GM11168 (cell line): ENCODE data around the gene CHST9.
"Not testable (repeated sequence)": the region's sequence is repeated elsewhere in the genome, so short reads cannot be mapped to it uniquely, and the experiment has no call there.

Experiments used
- in situ Hi-C: fragments of 300-500 bp; cut with MboI; formaldehyde crosslinking; loops from one replicate; pipeline ENCODE4 v1.12.0; 2022; ENCODE audit warnings: low sequenced_read_pairs; ENCODE audit not compliant: unreplicated experiment

Gene CHST9, protein sequence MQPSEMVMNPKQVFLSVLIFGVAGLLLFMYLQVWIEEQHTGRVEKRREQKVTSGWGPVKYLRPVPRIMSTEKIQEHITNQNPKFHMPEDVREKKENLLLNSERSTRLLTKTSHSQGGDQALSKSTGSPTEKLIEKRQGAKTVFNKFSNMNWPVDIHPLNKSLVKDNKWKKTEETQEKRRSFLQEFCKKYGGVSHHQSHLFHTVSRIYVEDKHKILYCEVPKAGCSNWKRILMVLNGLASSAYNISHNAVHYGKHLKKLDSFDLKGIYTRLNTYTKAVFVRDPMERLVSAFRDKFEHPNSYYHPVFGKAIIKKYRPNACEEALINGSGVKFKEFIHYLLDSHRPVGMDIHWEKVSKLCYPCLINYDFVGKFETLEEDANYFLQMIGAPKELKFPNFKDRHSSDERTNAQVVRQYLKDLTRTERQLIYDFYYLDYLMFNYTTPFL

DNA sequence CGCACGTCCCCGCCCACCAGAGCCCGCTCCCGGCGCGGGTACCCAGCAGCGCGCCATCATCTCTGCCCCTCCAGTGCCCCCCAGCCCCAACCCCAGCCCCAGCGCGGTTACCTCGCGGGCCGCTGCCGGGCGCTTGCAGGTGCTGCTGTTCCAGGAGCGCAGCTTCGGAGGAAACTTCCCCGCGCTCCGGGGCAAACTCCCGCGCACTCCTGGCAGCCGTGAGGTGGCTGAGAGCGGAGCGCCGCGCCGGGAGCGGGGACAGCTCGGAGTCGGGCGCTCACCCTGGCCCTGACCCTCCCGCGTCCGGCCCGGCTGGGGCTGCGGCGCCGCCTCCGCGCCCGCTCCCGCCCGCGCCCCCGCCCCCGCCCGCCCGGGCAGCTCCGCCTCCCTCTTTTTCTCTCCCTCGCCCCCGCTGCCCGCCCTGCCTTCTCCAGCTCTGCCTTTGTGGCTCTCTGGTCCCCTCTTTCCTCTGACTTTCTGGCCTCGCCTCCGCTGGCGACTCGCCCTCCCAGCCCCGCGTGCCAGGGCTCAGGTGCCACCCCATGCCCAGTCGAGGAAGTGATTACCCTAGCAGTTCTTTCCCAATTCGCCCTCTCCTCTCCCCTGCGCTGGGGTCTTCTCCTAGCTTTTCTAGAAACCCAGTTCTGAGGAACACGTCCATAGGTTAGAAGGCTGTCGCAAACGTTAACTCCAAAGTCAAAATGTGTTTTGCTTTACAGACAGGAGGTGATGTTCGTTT is at the start of gene CHST9:
TSS of gene CHST9 (minus strand) at position 284 of the 739 bp plus-strand sequence. CDS start 42,499 bp downstream, outside the sequence.
- in situ Hi-C loops = no loop called here

DNA sequence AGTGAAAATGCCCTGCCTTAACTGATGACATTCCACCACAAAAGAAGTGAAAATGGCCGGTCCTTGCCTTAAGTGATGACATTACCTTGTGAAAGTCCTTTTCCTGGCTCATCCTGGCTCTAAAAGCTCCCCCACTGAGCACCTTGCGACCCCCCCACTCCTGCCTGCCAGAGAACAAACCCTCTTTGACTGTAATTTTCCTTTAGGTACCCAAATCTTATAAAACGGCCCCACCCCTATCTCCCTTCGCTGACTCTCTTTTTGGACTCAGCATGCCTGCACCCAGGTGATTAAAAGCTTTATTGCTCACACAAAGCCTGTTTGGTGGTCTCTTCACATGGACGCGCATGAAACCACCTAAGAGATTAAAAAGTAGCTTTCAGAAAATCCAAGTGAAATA is 47.2 kb upstream of the CHST9 start:
- in situ Hi-C loops = not testable (repeated sequence)

DNA sequence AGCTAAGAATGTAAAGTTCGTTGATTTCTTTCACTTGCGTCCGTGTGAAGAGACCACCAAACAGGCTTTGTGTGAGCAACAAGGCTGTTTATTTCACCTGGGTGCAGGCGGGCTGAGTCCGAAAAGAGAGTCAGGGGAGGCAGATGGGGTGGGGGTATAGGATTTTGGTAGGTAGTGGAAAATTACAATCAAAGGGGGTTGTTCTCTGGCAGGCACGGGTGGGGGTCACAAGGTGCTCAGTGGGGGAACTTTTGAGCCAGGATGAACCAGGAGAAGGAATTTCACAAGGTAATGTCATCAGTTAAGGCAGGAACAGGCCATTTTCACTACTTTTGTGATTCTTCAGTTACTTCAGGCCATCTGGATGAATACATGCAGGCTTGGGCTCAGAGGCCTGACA is 46.6 kb upstream of the CHST9 start:
- in situ Hi-C loops = not testable (repeated sequence)

DNA sequence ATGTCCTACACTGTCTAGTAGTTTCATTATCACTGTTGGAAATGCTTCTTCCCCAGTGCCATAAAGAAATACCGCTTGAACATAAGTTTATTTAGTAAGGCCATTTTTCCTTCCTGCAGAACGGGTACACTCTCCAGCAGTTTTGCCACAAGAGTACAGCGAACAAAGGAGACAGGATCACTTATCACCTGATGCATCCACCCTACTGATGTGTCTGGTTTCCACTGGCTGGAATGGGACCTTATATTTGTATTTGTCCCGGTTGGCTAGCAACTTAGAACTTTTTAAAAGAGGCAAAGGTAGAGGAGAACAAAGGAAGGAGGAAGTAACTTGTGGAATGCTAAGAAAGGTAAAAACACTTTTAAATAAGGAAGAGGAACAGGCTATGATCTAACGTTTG is 46.1 kb upstream of the CHST9 start:
- in situ Hi-C loops = not testable (repeated sequence)

DNA sequence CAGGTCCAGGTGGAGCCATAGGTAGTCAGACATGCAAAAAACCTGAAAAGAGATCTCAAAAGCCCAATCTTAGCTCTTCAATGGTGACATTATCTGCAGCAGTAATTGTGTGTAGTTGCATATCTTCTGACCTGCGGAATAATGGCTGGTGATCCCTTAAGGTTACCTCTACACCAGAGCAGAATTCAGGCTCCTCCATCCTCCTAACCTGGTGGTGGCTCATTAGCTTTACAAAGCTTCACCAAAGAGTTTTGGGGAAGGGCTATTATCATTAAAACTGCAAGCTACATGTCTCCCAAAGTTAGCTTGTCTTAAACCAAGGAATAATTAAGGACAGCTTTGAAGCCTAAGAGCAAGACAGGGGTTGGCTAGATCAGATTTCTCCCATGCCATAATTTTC is 42.6 kb upstream of the CHST9 start:
- in situ Hi-C loops = no loop called here

DNA sequence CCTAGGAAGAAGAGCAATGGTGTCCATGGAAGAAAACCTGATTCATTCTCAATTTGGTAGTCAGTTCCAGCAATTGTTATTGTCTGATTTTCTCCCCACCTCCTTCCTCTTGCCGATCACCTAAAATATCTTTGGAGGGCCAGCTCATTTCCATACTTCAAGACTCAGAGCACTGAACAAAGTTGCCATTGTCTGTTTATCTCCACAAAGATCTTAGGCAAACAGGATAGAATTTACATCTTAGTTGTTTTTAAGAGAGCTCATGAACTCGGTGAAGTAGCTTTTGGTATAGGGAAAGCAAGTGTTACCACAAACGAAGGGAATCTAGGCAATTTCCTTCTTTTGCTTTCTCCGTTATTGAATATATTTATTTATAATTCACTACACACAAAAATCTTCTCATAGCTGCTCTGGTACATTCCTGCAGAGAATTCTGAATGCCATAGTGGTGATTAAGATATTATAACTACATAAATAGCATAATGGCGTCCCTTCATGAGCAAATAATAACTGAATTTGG is 41.5 kb upstream of the CHST9 start:
- in situ Hi-C loops = no loop called here

DNA sequence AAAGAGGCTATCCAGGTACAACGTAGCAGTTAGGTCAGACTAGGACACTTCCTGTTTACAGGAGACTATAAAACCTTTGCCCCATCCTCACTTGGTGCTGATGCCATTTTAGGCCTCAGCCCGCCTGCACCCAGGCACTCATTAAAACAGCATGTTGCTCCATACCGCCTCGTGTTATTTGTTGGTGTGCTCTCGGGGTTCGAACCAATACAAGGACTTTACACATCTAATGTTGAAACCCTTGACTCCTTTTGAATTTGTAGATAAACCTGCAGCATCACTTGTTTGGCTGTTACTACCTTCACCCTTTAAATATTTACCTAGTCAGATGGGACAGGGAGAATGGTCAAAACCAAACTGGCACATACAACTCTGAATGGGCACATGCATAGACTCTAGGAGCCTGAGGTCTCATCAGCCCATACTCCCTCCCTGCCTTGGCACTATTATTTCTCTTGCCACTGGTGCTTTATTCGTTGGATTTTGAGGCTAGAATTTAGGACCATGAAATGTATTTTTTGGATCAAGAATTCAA is 40.9 kb upstream of the CHST9 start:
- in situ Hi-C loops = no loop called here

DNA sequence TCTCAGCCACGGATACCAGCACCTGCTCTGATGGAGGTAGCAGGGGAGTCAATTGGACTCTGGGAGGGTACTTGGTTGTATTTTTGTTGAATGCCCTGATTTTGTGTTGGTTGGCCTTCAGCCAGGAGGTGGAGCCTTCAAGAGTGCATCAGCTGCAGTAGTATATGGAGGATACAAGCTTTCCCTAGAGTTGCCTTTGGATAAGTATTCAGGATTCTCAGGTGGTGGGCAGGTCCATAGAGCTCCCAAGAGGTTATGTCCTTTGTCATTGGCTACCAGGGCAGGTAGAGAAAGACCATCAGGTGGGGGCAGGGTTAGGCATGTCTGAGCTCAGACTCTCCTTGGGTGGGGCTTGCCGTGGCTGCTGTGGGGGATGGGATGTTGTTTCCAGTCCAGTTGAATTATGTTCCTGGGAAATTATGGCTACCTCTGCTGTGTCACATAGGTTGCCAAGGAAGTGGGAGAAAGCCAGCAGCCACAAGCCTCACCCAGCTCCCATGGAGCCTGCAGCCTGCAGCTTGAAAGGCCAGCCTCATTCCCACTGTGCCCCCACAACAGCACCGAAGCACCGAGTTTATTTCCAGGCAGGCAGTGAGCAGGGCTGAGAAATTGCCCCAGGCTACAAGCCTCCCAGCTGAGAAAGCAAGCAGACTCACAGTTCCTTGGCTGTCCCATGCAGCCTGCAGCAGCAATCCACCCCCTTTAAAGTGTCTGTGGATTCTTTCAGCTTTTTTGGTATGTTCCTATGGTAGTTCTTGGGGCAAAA is 38.6 kb upstream of the CHST9 start:
- in situ Hi-C loops = no loop called here

DNA sequence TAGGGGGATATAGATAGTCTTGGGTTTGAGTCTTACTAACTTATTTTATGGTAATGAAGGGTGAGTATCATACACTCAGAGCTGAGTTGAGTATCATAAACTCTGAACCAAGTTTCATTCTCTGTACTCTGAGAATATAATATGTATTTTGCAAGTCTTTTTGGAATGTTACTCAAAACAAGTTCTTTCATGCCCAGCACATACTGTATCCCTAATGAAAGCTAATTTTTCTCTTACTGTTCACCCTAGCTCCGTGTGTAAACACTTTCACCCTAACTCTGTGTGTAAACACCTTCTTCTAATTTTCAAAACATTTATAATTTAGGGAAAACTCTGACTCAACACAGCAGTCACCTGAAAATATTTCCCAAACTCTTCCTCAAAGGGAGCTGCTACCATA is 29.7 kb upstream of the CHST9 start:
- in situ Hi-C loops = no loop called here

DNA sequence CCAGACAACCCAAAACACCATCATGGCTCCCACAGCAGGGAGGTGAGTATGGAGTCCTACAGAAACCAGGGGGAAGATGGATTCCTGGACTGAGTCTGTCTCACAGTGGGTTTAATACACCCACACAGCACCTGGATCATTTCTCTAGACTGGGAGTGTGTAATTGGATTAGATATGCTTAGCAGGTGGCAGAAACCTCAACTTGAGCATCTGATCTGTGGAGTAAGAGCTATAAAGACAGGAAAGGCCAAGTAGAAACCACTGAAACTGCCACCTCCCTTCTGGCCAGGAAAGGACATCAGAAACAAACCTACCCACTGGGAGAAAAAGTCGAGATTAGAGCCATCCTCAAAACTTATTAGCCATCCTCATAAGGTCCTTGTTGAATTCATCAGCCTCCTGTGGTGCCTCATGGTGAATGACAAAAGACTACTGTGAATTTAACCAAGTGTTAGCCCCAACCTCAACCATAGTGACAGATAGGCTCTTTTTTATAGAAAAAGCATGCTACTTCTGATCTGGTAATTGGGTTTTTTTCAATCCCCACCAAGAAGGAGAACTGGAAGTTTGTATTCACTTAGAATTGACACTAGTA is 28.1 kb upstream of the CHST9 start:
- in situ Hi-C loops = no loop called here

DNA sequence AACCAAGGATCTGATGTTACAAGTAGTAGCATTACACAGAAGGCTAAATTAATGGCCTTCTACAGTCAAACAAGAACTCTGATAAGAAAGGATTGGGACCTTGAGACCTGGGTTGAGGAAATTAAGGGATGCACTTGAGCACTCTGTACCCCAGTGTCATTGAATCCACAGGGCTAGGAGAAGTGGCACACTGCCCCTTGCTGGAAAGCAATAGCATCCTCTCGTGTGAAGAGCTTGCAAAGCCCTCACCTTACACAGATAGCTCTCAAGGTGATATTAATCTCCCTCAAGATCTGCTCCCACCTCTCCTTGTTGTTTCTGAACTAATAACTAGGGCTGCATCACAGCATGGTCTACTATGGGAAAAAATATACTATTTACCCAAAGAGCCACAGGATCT is 26.5 kb upstream of the CHST9 start:
- in situ Hi-C loops = no loop called here

DNA sequence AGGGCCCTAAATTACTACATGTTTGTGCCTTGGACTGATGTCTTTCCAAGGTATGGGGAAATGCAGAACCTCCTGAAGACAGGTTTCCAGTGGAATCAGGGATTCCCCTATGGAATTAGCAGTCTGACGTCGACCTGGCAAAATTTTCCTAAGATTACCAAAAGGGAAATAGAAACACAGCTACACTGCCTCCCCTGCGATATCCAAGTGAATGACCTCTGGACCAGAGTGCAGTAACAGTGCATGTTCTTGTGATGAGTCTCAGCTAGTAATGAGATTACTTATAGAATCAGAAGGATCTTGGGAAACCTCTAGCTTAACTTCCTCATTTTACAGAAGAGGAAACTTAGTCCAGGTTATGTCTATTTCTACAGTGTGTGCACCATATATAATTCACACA is 21.3 kb upstream of the CHST9 start:
- in situ Hi-C loops = no loop called here

DNA sequence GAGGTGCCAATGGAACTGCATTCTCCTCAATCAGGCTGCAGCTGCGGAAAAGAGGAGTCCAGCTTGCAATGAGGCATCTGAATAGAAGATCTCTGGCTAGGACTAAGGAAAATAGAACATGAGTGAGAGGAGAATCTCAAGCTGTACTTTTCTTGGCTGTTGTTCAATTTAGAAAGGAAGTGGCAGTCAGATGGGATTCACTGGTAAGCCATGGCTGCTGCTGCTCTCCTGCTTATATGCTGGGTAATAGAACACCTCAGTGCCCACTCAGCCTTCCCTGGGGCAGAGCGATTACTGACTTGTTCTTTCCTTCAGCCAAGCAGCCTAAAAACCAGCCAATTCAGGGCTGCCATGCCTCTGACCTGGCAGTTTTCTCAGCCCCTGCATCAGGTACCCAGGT is 17.6 kb upstream of the CHST9 start:
- in situ Hi-C loops = no loop called here

DNA sequence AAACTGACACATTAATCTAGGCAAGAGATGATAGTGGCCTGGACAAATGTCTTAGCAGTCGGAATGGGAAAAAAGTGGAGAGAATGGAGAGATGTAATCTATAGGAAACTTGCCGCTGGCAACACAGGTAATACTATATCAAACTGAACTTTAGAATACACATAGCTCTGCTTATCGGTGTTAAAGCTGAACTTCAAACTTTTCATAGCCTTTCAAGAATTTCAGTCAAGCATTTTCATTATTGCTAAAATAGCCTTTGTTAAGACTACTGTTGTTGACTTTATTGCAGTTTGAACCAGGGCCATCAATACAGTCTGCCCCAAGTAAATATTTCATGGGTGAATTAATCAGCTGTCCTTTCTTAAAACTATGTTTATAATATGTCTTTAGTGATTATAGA is 12.9 kb upstream of the CHST9 start:
- in situ Hi-C loops = no loop called here

DNA sequence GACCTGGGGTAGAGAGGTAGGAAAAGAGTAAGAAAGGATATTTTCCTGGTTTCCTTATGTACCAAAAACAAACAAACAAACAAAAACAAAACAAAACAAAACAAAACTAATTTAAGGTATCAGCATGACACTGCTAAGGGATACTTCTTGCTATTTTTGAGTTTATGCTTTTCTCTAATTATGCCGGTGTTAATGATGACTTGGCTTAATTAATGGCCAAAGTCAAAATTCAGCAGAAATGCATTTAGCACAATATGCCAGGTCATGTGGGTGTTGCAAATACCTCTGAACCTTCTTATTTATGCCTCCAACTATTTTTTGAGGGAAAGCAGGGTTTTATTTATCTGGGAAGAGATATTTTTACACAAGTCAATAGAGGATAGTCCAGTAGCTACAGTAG is 3.2 kb upstream of the CHST9 start:
- in situ Hi-C loops = no loop called here

DNA sequence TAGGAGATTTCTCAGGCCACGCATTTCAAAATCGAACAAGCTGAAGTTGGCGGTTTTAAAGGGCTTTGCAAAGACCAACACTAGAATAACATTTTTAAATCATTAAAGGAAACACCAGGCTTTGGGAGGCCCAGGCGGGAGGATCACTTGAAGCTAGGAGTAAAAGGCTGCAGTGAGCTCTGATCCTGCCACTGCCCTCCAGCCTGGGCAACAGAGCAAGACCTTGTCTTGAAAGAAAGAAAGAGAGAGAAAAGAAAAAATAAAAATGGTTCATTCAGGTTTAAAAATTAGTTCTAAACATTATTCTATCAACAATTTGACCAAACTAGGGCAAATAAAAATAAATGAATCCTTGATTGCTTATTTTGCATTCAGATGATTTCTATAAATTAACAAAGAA is 789 bp upstream of the CHST9 start:
- in situ Hi-C loops = no loop called here

DNA sequence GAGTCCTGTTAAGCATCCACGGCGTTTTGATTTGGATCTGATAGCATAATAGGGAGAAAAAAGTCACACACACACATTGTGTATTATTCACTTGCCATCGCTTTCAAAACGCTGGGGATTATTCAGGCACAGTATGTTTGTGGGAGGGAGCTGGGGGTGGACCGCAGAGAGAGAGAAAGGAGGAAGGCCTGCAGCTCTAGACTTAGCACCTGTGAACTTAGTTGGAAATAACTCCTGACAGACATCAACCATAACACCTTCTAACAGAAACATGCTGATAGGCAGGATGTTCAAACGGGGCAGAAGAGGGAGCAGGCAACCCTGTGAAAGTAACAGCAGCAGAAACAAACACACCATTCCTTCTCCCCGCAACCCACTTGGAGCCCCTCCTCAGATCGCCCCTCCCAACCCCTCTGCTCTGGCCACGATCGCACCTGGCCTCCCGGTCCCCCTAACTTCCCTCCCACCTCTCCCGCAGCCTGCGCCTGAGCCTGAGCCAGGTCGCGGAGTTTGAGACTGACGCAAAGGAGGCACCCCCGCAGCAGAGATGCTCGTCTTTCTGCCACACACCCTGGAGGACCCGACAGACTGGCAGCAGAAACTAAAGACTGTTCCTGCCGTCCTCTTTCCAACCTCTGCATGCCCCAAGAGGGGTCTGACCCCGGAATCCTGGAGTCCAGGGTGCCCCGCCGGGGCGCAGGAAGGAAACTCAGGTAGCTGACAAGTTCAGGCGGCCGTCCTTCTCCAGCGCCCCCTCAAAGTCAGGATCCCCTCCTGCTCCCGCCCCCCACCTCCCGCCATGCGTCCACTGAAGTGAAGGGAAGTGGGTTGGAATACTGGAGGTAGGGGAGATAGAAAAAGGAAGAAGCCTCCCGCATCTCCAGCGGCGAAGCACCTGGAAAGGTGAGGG is 738 bp downstream of the CHST9 start:
- in situ Hi-C loops = no loop called here

DNA sequence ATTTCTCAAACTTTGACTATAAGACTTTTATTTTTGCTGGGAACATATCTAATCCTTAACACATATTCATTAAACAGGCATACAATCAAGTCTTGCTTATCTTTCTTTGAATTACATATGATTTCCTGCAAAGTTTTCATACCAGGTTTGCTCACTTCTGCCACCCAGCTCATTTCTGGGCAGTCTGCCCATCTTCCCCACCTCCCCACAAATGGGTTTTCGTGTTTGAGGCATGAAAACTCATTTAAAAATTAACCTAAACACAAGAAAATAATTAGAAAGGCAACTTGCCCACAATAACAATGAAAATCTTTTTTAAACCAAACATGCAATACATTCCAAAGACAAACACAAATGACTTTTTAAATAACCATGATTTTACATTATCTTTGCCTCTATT is 3.4 kb downstream of the CHST9 start:
- in situ Hi-C loops = no loop called here

DNA sequence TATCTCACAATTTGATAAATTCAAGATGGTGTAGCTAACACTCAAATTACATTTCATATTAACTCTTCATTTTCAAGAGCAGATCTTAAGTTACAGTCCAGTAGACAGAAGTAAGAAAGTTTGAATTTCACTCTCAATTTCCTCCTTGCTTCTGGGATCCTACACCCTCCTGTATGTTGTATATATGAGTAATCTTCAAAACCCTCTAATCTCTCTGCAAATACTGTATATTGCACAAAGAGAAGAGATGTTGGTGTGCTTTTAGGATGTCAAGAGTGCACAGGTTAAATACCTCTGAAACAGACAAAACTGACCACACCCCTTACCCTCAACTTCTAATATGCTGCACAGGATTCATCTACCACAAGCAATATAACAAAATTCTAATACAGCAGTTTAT is 6.7 kb downstream of the CHST9 start:
- in situ Hi-C loops = no loop called here
